T-helper 22 cell (primary cell): Measurements from ENCODE around the gene ERCC6L.

Experiments
- DNase-seq: peaks from one replicate; pipeline ENCODE4 v3.0.0-alpha.2; 2020; ENCODE audit warnings: low read depth

ERCC6L gene

GRCh38 chrX:72159769-72160168, 79.1 kb downstream of the ERCC6L start:
- DNase-seq: no peak

DNA sequence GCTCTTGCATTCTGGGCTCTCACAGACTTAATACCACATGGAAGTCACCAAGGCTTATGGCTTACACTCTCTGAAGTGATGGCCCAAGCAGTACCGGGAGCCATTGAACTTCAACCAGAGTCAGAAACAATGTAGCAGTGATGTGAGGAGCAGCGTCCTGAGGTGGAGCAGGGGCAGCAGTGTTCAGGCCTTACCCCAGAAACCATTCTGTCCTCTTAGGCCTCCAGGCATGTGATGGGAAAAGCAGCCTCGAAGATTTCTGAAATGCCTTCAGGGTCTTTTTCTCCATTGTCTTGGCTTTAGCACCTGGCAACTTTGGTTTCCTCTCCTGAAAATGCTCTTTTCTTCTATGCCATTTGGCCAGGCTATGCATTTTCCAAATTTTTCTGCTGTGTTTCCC, 80.1 kb downstream of the ERCC6L start:
- no peak for DNase-seq
